ENCODE results near the gene KRTAP2-3.
A peak's percentile ranks its signal among the peaks of the same experiment; 100 is the strongest.

The KRTAP2-3 gene

GRCh38 chr17:41026715-41027471 is 33.0 kb downstream of the KRTAP2-3 start, which contains the start of gene KRTAP1-5:
KRTAP1-5 (minus strand) TSS chr17:41027208; CDS start chr17:41027155, 53 bp downstream.
- DNase-seq, result no peak

- DNase-seq, result no peak
These were observed 35.2 kb downstream of the KRTAP2-3 start for GRCh38 chr17:41024697-41025096.

- DNase-seq, result no peak
These were observed 39.6 kb downstream of the KRTAP2-3 start for GRCh38 chr17:41020336-41020735.

GRCh38 chr17:41019415-41019814 is 40.5 kb downstream of the KRTAP2-3 start:
- no peak for DNase-seq

- DNase-seq, result no peak
These were observed 41.4 kb downstream of the KRTAP2-3 start for GRCh38 chr17:41018541-41018940.

- DNase-seq, result no peak
These were observed 43.2 kb downstream of the KRTAP2-3 start for GRCh38 chr17:41016578-41017215.

- no peak for DNase-seq
These were observed 44.5 kb downstream of the KRTAP2-3 start for GRCh38 chr17:41015454-41015853.

GRCh38 chr17:41013606-41014005 is 46.3 kb downstream of the KRTAP2-3 start:
- no peak for DNase-seq

- no peak for DNase-seq
These were observed 46.7 kb downstream of the KRTAP2-3 start for GRCh38 chr17:41013181-41013580.

- no peak for DNase-seq
These were observed 47.4 kb downstream of the KRTAP2-3 start for GRCh38 chr17:41012326-41013120.

GRCh38 chr17:41010441-41010840 is 49.5 kb downstream of the KRTAP2-3 start:
- no peak for DNase-seq

- DNase-seq, result no peak
These were observed 50.0 kb downstream of the KRTAP2-3 start for GRCh38 chr17:41009936-41010335.

GRCh38 chr17:41009301-41009760 is 50.6 kb downstream of the KRTAP2-3 start:
- peak; percentile 9 for DNase-seq
